Liver (tissue), 3 donors: ENCODE measurements around the gene CNOT4.

Experiments used
- FOXA2 ChIP-seq: IDR thresholded peaks from 2 replicates; pipeline ENCODE4 v1.6.1; 2016; ENCODE audit warnings: antibody characterized with exemption
- GABPA ChIP-seq, 2 donors: IDR thresholded peaks in 1 of 2; conservative IDR thresholded peaks in 1 of 2; 2 replicates each; pipeline ENCODE4 v1.6.1; 2016; ENCODE audit warnings: antibody characterized with exemption in 2 of 2, mild to moderate bottlenecking in 1 of 2, moderate library complexity in 1 of 2
- HNF4A ChIP-seq, 2 donors: conservative IDR thresholded peaks; 2 replicates each; pipeline ENCODE4 v1.6.1; 2016; ENCODE audit warnings: antibody characterized with exemption in 2 of 2, mild to moderate bottlenecking in 2 of 2
- JUND ChIP-seq, 2 donors: IDR thresholded peaks; 2 replicates each; pipeline ENCODE4 v1.6.1; 2016; ENCODE audit warnings: antibody characterized with exemption in 2 of 2
- RAD21 ChIP-seq, 2 donors: IDR thresholded peaks; 2 replicates each; pipeline ENCODE4 v1.6.1; 2016; ENCODE audit warnings: antibody characterized with exemption in 2 of 2, mild to moderate bottlenecking in 2 of 2
- RXRA ChIP-seq, 2 donors: IDR thresholded peaks; 2 replicates each; pipeline ENCODE4 v1.6.1; 2017 to 2018; ENCODE audit warnings: antibody characterized with exemption in 2 of 2, mild to moderate bottlenecking in 1 of 2
- SP1 ChIP-seq: IDR thresholded peaks from 2 replicates; pipeline ENCODE4 v1.6.1; 2018; ENCODE audit warnings: antibody characterized with exemption, mild to moderate bottlenecking
- TAF1 ChIP-seq: conservative IDR thresholded peaks from 2 replicates; pipeline ENCODE4 v1.6.1; 2016; ENCODE audit warnings: antibody characterized with exemption, mild to moderate bottlenecking
- YY1 ChIP-seq: IDR thresholded peaks from 2 replicates; pipeline ENCODE4 v1.6.1; 2016; ENCODE audit warnings: antibody characterized with exemption, mild to moderate bottlenecking
- TF ChIP-seq, protein P1 (sequence below): fragments of 150-350 bp; IDR thresholded peaks from 2 replicates; pipeline ENCODE4 v1.5.1; 2017; ENCODE audit warnings: improper control_type of control experiment, low read depth, low read length; ENCODE audit not compliant: missing input control
- TF ChIP-seq, protein P2 (sequence below): IDR thresholded peaks from 2 replicates; pipeline ENCODE4 v1.6.1; 2016; ENCODE audit warnings: antibody characterized with exemption, mild to moderate bottlenecking
- TF ChIP-seq, protein P3 (sequence below): IDR thresholded peaks from 2 replicates; pipeline ENCODE4 v1.6.1; 2016; ENCODE audit warnings: antibody characterized with exemption
- TF ChIP-seq, protein P4 (sequence below): IDR thresholded peaks from 2 replicates; pipeline ENCODE4 v1.6.1; 2016; ENCODE audit warnings: antibody characterized with exemption
- donor health status: healthy.
- donor health status: healthy.

DNA sequence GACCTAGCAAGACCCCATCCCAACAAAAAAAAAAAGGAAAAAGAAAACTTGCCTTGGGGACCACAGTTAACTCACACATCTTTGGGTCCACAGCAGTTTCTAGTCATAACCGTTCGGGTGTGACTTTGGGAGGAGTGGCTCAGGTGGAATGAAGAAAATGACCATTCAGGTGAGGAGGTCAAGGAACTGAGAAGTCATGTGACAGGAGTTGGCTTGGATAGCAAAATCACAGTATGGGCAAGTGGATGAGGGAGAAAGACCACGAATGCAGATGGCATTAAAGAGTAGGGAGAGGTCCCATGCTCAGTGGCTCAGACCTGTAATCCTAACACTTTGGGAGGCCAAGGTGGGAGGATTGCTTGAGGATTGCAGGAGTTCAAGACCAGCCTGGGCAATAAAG is 17.1 kb upstream of the CNOT4 start:
- TF ChIP-seq, protein P1, sequence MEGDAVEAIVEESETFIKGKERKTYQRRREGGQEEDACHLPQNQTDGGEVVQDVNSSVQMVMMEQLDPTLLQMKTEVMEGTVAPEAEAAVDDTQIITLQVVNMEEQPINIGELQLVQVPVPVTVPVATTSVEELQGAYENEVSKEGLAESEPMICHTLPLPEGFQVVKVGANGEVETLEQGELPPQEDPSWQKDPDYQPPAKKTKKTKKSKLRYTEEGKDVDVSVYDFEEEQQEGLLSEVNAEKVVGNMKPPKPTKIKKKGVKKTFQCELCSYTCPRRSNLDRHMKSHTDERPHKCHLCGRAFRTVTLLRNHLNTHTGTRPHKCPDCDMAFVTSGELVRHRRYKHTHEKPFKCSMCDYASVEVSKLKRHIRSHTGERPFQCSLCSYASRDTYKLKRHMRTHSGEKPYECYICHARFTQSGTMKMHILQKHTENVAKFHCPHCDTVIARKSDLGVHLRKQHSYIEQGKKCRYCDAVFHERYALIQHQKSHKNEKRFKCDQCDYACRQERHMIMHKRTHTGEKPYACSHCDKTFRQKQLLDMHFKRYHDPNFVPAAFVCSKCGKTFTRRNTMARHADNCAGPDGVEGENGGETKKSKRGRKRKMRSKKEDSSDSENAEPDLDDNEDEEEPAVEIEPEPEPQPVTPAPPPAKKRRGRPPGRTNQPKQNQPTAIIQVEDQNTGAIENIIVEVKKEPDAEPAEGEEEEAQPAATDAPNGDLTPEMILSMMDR = no peak
- TF ChIP-seq GABPA (IDR thresholded peaks at IDR 0.05 in 1 of 2, conservative IDR thresholded peaks at IDR 0.05 in 1 of 2) (no peak), RAD21 (IDR thresholded peaks at IDR 0.05) (no peak), SP1 (no peak), FOXA2 (no peak), TAF1 (no peak), RXRA (IDR thresholded peaks at IDR 0.05) (no peak), HNF4A (conservative IDR thresholded peaks at IDR 0.05) (no peak), JUND (IDR thresholded peaks at IDR 0.05) (no peak), YY1 (no peak)
- TF ChIP-seq, protein P2, sequence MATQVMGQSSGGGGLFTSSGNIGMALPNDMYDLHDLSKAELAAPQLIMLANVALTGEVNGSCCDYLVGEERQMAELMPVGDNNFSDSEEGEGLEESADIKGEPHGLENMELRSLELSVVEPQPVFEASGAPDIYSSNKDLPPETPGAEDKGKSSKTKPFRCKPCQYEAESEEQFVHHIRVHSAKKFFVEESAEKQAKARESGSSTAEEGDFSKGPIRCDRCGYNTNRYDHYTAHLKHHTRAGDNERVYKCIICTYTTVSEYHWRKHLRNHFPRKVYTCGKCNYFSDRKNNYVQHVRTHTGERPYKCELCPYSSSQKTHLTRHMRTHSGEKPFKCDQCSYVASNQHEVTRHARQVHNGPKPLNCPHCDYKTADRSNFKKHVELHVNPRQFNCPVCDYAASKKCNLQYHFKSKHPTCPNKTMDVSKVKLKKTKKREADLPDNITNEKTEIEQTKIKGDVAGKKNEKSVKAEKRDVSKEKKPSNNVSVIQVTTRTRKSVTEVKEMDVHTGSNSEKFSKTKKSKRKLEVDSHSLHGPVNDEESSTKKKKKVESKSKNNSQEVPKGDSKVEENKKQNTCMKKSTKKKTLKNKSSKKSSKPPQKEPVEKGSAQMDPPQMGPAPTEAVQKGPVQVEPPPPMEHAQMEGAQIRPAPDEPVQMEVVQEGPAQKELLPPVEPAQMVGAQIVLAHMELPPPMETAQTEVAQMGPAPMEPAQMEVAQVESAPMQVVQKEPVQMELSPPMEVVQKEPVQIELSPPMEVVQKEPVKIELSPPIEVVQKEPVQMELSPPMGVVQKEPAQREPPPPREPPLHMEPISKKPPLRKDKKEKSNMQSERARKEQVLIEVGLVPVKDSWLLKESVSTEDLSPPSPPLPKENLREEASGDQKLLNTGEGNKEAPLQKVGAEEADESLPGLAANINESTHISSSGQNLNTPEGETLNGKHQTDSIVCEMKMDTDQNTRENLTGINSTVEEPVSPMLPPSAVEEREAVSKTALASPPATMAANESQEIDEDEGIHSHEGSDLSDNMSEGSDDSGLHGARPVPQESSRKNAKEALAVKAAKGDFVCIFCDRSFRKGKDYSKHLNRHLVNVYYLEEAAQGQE = no peak
- TF ChIP-seq, protein P3, sequence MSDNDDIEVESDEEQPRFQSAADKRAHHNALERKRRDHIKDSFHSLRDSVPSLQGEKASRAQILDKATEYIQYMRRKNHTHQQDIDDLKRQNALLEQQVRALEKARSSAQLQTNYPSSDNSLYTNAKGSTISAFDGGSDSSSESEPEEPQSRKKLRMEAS = no peak
- TF ChIP-seq, protein P4, sequence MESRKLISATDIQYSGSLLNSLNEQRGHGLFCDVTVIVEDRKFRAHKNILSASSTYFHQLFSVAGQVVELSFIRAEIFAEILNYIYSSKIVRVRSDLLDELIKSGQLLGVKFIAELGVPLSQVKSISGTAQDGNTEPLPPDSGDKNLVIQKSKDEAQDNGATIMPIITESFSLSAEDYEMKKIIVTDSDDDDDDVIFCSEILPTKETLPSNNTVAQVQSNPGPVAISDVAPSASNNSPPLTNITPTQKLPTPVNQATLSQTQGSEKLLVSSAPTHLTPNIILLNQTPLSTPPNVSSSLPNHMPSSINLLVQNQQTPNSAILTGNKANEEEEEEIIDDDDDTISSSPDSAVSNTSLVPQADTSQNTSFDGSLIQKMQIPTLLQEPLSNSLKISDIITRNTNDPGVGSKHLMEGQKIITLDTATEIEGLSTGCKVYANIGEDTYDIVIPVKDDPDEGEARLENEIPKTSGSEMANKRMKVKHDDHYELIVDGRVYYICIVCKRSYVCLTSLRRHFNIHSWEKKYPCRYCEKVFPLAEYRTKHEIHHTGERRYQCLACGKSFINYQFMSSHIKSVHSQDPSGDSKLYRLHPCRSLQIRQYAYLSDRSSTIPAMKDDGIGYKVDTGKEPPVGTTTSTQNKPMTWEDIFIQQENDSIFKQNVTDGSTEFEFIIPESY = no peak
